HUES6 (cell line): ENCODE measurements around the gene BMP2.
A peak's percentile ranks its signal among the peaks of the same experiment; 100 is the strongest.

Experiments used
- H3K27ac ChIP-seq: 2 replicates; pipeline ENCODE4 v1.7.0; 2013; ENCODE audit warnings: low read depth, mild to moderate bottlenecking, low read length, inconsistent platforms
- H3K27me3 ChIP-seq: 2 replicates; pipeline ENCODE4 v1.6.1; 2013; ENCODE audit warnings: low read length; ENCODE audit not compliant: control insufficient read depth, insufficient read depth
- H3K36me3 ChIP-seq: 2 replicates; pipeline ENCODE4 v1.6.1; 2013; ENCODE audit warnings: low read length; ENCODE audit not compliant: control insufficient read depth, insufficient read depth
- H3K4me1 ChIP-seq: 2 replicates; pipeline ENCODE4 v1.6.1; 2013; ENCODE audit warnings: low read length; ENCODE audit not compliant: control insufficient read depth, insufficient read depth
- H3K4me3 ChIP-seq: 2 replicates; pipeline ENCODE4 v1.5.1; 2013; ENCODE audit warnings: low read depth, low read length
- H3K9ac ChIP-seq: one replicate; pipeline ENCODE4 v1.6.1; 2013; ENCODE audit warnings: mild to moderate bottlenecking, low read length
- H3K9me3 ChIP-seq: 2 replicates; pipeline ENCODE4 v1.6.1; 2013; ENCODE audit warnings: low read depth, low read length; ENCODE audit not compliant: control insufficient read depth, insufficient read depth

Gene BMP2

DNA sequence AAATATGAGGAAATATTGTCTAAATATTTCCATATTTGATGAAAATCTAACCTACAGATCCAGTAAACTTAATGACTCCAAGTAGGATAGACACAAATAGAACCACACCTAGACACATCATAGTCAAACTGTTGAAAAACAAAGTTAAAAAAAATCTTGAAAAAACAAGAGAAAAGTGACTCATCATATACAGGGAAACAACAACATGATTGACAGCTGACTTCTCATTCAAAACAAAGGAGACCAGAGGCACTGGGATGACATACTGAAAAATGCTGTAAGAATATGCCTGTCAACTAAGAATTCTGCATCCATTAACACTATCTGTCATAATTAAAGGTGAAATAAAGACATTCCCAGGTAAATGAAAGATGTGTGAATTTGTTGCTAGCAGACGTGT lies 38.8 kb downstream of the BMP2 start:
- H3K9me3 ChIP-seq, result peaks cover 3% of the 10 kb centered on the region; the same call in 1 of the 2 replicates
- H3K27me3 ChIP-seq, result no peaks in the 10 kb centered on the region
- peaks cover 6% of the 10 kb centered on the region for H3K4me1 ChIP-seq
- H3K4me3 ChIP-seq, result no peak overlapping the region
- H3K27ac ChIP-seq, result no peak overlapping the region
- H3K36me3 ChIP-seq, result no peaks in the 10 kb centered on the region
- no peak overlapping the region for H3K9ac ChIP-seq

DNA sequence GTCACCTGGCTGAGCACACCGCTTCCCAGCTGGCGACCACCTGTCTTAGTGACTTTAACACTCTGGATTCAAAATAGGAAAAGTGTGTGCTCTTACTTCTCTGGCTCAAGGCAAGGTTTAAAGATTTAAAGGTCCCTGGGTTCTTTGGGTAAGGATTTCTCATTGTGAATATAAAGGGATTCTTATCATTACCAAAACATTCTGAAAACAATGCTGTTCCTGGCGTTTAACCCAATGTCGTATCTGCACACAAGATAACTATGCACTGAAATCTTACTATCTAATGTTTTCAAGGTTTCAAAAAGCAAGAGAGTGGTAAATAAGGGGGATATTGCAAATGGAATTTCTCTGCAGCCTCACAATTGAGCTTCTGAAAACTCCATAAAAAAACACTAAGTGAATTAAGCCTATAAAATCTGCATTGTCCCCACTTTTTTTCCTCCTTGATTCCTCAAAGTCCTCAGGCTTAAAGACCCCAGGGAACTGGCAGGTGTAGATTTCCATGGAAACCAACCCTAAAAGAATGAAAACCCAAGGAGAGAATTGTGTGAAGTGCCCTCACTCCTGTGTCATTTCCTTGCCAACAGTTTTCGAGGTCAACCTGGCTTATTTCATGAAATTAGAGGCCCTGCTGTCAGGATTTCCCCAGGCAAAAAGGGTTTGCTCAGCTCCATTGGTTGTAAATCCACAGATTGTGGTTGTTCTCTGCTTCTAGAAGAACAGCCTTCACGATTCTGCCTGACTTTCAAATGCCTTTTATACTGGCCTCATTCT lies 44.0 kb downstream of the BMP2 start:
- Histone ChIP-seq H3K27me3 (no peaks in the 10 kb centered on the region), H3K27ac (no peak overlapping the region), H3K9me3 (peaks cover 1% of the 10 kb centered on the region; the same call in 1 of the 2 replicates), H3K36me3 (no peaks in the 10 kb centered on the region), H3K4me3 (no peak overlapping the region), H3K4me1 (peaks cover 45% of the 10 kb centered on the region), H3K9ac (no peak overlapping the region)

DNA sequence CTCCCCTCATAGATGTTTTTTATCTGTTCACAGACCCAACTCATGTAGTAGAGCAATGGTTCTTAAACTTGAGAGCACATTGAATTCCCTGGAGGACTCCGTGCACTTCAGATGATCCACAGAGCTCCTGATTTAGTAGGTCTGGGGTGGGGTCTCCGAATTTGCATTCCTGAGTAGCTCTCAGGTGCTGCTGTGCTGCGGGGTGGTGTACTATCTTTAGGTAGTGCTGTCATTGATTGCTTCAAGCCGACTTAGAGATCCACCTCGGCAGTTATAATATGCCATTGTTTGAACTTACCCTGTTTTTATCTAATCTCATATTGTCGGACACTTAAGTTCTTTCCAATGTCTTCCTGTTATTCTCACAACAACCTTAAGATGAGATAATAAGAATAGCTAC lies 45.0 kb downstream of the BMP2 start:
- Histone ChIP-seq H3K9ac (no peak overlapping the region), H3K36me3 (no peaks in the 10 kb centered on the region), H3K27me3 (no peaks in the 10 kb centered on the region), H3K4me1 (peaks cover 45% of the 10 kb centered on the region), H3K9me3 (no peaks in the 10 kb centered on the region), H3K27ac (no peak overlapping the region), H3K4me3 (no peak overlapping the region)

DNA sequence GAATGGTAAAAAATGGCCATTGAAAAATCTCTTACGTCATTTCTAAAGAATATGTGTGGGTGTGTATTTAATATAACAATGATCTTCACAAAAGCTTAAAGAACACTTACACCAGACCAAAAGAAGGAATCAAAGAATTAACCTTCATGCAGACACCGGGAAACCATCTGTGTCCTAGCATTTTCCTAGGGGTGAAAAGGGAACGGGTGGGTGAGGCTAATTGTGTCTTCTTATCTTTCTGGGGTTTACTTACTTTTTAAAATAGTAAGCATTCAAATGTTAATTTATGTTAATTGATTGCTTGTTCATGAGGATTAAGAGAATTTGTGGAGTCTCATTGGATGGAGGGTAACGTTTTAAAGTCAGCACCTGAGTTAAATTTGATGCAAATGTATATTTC lies 47.5 kb downstream of the BMP2 start:
- no peak overlapping the region for H3K9ac ChIP-seq
- H3K4me3 ChIP-seq, result peak overlapping the region; percentile 11; the same call in 1 of the 2 replicates
- no peaks in the 10 kb centered on the region for H3K27me3 ChIP-seq
- H3K27ac ChIP-seq, result no peak overlapping the region
- H3K9me3 ChIP-seq, result no peaks in the 10 kb centered on the region
- H3K4me1 ChIP-seq, result peaks cover 51% of the 10 kb centered on the region
- H3K36me3 ChIP-seq, result no peaks in the 10 kb centered on the region

DNA sequence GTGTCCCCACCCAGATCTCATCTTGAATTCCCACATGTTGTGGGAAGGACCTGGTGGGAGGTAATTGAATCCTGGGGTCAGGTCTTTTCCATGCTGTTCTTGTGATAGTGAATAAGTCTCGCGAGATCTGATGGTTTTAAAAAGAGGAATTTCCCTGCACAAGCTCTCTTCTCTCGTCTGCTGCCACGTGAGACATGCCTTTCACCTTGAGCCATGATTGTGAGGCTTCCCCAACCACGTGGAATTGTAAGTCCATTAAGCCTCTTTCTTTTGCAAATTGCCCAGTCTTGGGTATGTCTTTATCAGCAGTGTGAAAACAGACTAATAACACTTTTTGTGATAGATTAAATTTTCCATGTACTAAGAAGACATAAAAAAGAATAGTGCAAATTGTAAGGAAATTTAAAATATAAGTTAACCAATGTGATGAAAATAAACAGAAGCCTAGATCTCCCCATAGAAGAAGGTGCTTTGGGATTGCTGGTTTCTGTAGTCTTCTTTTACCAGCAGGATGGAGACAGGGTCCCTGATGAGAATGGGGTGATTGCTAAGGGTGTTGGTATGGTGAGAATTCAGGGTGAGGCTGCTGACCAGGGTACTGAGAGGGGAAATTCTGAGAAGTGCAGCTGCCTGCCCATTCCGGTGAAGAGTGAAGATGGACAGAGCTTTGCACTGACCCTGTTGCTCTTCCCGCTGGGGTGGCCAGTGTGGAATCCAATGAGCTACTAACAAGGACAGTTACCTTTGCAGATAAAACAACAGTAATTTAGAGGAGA lies 50.7 kb downstream of the BMP2 start:
- Histone ChIP-seq H3K36me3 (no peaks in the 10 kb centered on the region), H3K9me3 (no peaks in the 10 kb centered on the region), H3K9ac (no peak overlapping the region), H3K4me1 (peaks cover 28% of the 10 kb centered on the region), H3K27ac (no peak overlapping the region), H3K27me3 (no peaks in the 10 kb centered on the region), H3K4me3 (no peak overlapping the region)

DNA sequence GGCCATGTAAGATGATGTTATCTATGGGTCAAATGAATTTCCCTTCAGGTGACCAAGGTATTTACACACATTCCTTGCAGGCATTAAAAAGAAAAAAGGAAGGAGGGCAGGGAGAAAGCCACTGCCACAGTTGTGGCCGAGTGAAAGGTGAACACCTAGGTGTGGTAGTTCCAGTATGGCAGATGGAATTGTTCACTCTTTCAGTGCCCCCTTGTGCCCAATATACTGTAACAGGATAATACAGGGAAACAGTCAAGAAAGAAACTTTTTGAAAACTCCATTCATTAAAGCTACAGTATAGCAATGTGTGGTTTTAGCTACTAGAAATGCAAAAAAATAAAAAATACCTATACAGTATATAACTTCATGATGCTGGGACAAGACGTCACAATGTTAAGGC lies 52.1 kb downstream of the BMP2 start:
- no peak overlapping the region for H3K27ac ChIP-seq
- H3K36me3 ChIP-seq, result no peaks in the 10 kb centered on the region
- no peak overlapping the region for H3K9ac ChIP-seq
- H3K4me1 ChIP-seq, result peaks cover 17% of the 10 kb centered on the region
- no peaks in the 10 kb centered on the region for H3K9me3 ChIP-seq
- no peak overlapping the region for H3K4me3 ChIP-seq
- H3K27me3 ChIP-seq, result no peaks in the 10 kb centered on the region

DNA sequence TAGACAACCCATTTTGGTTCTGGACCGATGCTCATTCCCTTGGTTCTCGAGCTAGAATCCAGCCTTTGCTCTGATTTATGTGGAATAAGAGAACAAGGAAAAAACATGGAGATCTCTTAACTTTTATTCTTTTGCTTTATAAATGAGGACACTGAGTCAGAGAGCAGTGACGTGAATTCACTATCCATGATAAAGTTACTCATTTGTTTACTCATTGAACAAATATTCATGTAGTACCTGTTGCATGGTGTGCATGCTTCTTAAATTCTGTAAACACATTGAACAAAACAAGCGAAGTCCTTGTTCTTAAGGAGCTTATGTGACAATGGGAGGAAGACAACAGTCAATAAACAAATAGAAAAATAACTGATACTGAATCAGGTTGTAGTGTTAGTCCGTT lies 56.9 kb downstream of the BMP2 start:
- no peaks in the 10 kb centered on the region for H3K27me3 ChIP-seq
- H3K4me1 ChIP-seq, result 0 out of 2 replicates have a peak, but pooled peaks cover 3% of the 10 kb centered on the region
- H3K9ac ChIP-seq, result no peak overlapping the region
- no peaks in the 10 kb centered on the region for H3K9me3 ChIP-seq
- H3K4me3 ChIP-seq, result no peak overlapping the region
- no peak overlapping the region for H3K27ac ChIP-seq
- H3K36me3 ChIP-seq, result no peaks in the 10 kb centered on the region

DNA sequence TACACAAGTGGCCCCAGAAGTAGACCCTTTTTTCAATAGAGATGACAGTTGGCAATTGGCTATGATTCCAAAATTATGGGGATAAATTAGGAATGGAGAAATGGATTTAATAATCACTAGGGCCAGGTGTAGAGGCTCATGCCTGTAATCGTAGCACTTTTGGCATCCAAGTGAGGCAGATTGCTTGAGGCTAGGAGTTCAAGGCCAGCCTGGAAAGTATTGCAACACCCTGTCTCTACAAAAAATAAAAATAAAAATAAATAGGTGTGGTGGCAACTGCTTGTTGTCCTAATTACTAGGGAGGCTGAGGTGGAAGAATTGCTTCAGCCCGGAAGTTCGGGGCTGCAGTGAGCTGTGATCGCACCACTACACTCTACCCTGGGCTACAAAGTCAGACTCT lies 60.0 kb downstream of the BMP2 start:
- Histone ChIP-seq H3K27me3 (no peaks in the 10 kb centered on the region), H3K27ac (no peak overlapping the region), H3K4me1 (0 out of 2 replicates have a peak, but pooled peaks cover 3% of the 10 kb centered on the region), H3K36me3 (no peaks in the 10 kb centered on the region), H3K9me3 (no peaks in the 10 kb centered on the region), H3K4me3 (no peak overlapping the region), H3K9ac (no peak overlapping the region)

DNA sequence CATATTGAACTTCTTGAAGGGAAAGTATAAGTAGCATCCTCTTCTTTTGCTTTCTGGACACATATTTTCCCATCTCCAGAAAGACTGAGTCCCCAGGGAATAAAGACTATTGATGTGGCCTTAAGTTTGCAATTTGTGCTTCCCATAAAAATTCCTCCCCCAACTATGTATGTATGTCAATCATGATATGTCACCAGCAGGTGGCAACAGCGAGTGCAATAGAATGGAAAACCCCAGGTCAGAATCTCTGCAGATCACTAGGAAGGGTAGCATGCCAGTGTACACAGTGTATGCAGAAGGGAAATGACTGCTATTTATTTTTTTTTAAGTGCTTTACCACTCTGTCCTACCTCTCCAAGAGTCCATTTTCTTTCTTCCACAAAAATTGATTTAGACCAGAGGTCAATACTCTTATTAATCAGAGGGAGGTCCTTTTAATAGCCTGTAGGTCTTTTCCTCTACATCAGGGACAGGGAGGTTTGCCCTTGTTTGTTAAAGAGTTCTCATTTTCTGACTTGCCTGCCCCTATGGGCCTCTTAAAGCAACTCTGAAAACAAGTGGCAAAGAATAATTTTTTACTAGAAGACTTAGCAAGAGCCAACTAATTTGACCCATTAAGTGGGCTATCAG lies 61.4 kb downstream of the BMP2 start:
- H3K27me3 ChIP-seq, result no peaks in the 10 kb centered on the region
- H3K4me1 ChIP-seq, result 0 out of 2 replicates have a peak, but pooled peaks cover 3% of the 10 kb centered on the region
- H3K9ac ChIP-seq, result no peak overlapping the region
- H3K36me3 ChIP-seq, result no peaks in the 10 kb centered on the region
- H3K27ac ChIP-seq, result no peak overlapping the region
- no peak overlapping the region for H3K4me3 ChIP-seq
- H3K9me3 ChIP-seq, result no peaks in the 10 kb centered on the region

DNA sequence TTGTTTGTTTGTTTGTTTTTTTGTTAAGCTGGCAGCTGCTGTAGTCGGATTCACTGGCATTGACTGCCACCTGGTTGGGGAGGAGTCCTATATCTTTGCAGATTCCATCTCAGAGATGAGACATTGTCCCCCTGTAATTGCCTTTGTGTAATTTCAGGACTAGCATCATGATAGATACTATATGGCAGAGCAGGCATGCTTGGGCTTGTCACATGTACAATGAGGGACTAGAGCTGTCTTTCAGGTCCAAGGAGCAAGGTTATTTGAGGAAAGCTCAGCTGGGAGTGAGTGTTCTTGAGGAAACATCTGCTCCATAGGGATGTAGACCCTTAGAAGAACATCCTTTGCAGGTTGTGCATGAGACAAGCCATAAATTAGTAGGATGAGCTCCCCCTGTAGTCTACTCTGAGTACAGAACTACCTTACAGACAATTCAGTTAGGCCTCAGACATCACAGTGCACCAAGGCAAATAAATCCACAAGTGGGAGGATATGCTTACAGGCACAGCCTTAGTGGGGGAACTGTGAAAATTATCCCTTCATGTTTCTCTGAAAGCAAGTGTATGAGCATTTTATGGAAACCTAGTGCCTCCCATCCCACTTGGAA lies 62.1 kb downstream of the BMP2 start:
- Histone ChIP-seq H3K4me1 (0 out of 2 replicates have a peak, but pooled peaks cover 3% of the 10 kb centered on the region), H3K27ac (no peak overlapping the region), H3K4me3 (no peak overlapping the region), H3K9ac (no peak overlapping the region), H3K36me3 (no peaks in the 10 kb centered on the region), H3K27me3 (no peaks in the 10 kb centered on the region), H3K9me3 (no peaks in the 10 kb centered on the region)
